ENCODE data around the gene PPCS. TPM values are rescaled to one million over a fixed set of nuclear protein-coding genes. Genes with fewer than 3 reads are reported as not detected.

Gene PPCS
- total and polyA plus RNA-seq, 2 of the 8 experiments (the other 6 are each of a cell fraction or from before 2014, with no cell fraction given), result 24.5 to 35.3 TPM

DNA sequence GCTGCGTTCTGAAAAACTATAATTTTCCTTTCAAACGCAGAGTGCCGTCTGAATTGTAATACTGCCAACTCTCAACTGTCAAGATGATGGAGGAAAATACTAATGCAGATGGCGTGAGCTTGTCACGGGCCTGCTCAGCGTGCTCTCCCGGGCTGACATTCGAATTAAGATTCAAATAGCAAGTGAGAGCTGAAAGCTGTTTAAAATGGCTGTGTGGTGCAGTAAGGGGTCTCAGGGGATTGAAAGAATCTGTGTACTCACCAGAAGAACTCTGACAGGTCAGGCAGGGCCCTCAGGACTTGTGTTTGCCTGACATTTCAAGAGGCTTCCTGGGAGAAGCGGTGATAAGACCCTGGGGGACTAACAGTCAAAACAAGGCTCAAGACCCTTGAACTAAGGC, 33.6 kb upstream of the PPCS start:
- H3K9me3 ChIP-seq (ENCODE audit: insufficient read depth in 2 of 2, low read depth in 1 of 2, low read length in 1 of 2), result no peaks in the 10 kb centered on the region
- no peak for DNase-seq (ENCODE audit: low read depth in 1 of 2, low spot score in 2 of 2)
- no peak overlapping the region for H2BK15ac ChIP-seq (ENCODE audit: low read length)
- no peak for FAIRE-seq
- 85% methylated on average over 9 of the region's 9 CpGs; no CpG with 5 or more reads in 1 of the 2 experiments for WGBS, 2 experiments (ENCODE audit: extremely low coverage in 1 of 2, insufficient coverage in 1 of 2, insufficient read length in 1 of 2, insufficient replicate concordance in 2 of 2, low coverage in 1 of 2, low lambda C conversion rate in 2 of 2, missing lambda C conversion rate in 1 of 2)
- no peak overlapping the region for H3K18ac ChIP-seq (ENCODE audit: extremely low read depth, low read length)
- no peak overlapping the region for H2BK120ac ChIP-seq (replicated peaks; ENCODE audit: low read depth, low read length)
- ChIA-PET POLR2A (ENCODE audit: partially characterized antibody) (no interaction called here), CTCF (ENCODE audit: partially characterized antibody) (interaction anchor here (1.2 kb wide), 1 partner anchor 110 kb away, joined by 3 read pairs; no protein-coding TSS in a partner anchor)
- no peak overlapping the region for H3K27ac ChIP-seq (ENCODE audit: low read depth, low read length)
- no peaks in the 10 kb centered on the region for H4K20me1 ChIP-seq (replicated peaks in 1 of 2; ENCODE audit: control insufficient read depth in 1 of 2, insufficient read depth in 2 of 2, low read length in 2 of 2)
- no peak overlapping the region for H3K14ac ChIP-seq (ENCODE audit: insufficient read length)
- no peak overlapping the region for H2AFZ ChIP-seq (ENCODE audit: low read length)
- H3K4me3 ChIP-seq (ENCODE audit: extremely low read depth in 1 of 4, insufficient read depth in 2 of 4, low read depth in 3 of 4, low read length in 4 of 4), result no peak overlapping the region
- H2BK12ac ChIP-seq (ENCODE audit: low read depth, low read length), result no peak overlapping the region
- H3K23ac ChIP-seq (ENCODE audit: insufficient read length), result no peak overlapping the region
- no peak overlapping the region for H3K9ac ChIP-seq (replicated peaks in 1 of 4; ENCODE audit: extremely low read depth in 1 of 4, low read depth in 3 of 4, low read length in 3 of 4)
- H3K79me1 ChIP-seq (ENCODE audit: low read depth, low read length), result no peaks in the 10 kb centered on the region
- no peak overlapping the region; the same call in 1 of the 2 replicates for H4K8ac ChIP-seq (ENCODE audit: extremely low read depth, insufficient read depth, low read length)
- H2AK5ac ChIP-seq (ENCODE audit: low read depth, low read length), result no peak overlapping the region
- H3K27me3 ChIP-seq (replicated peaks in 1 of 4; ENCODE audit: control insufficient read depth in 3 of 4, extremely low read depth in 1 of 4, insufficient read depth in 3 of 4, low read length in 3 of 4), result no peaks in the 10 kb centered on the region
- no peak overlapping the region for H3K4me2 ChIP-seq (ENCODE audit: insufficient read depth in 1 of 2, low read depth in 2 of 2, low read length in 2 of 2)
- H3K79me2 ChIP-seq (ENCODE audit: control insufficient read depth in 1 of 2, insufficient read depth in 2 of 2, low read length in 2 of 2), result no peaks in the 10 kb centered on the region
- no peak overlapping the region for H3K56ac ChIP-seq (replicated peaks; ENCODE audit: insufficient read length, low read depth, low read length)
- H2BK5ac ChIP-seq (ENCODE audit: low read depth, low read length), result no peak overlapping the region
- H3K23me2 ChIP-seq (ENCODE audit: low read depth, low read length), result no peaks in the 10 kb centered on the region
- H2BK20ac ChIP-seq (ENCODE audit: low read length), result no peak overlapping the region
- H3K36me3 ChIP-seq (ENCODE audit: control insufficient read depth in 2 of 4, insufficient read depth in 4 of 4, low read length in 3 of 4), result no peaks in the 10 kb centered on the region
- H3K4ac ChIP-seq (replicated peaks; ENCODE audit: insufficient read length, low read depth, low read length), result no peak overlapping the region
- H3K4me1 ChIP-seq (replicated peaks in 1 of 4; ENCODE audit: control insufficient read depth in 3 of 4, insufficient read depth in 4 of 4, low read length in 3 of 4), result peaks cover 0 to 10% (median 3%) of the 10 kb centered on the region in 4 experiments; a peak in 3 of 7 replicates
- no peak overlapping the region for H4K5ac ChIP-seq (ENCODE audit: insufficient read length, low read depth, low read length)
- H4K91ac ChIP-seq (replicated peaks; ENCODE audit: insufficient read length, low read length), result no peak overlapping the region
- no peak for TF ChIP-seq FOSL1 (IDR thresholded peaks at IDR 0.05; ENCODE audit: insufficient read depth, low read depth, low read length)
- TF ChIP-seq TBP (IDR thresholded peaks at IDR 0.05; ENCODE audit: low read depth, low read length), result no peak
- TF ChIP-seq, protein P1, sequence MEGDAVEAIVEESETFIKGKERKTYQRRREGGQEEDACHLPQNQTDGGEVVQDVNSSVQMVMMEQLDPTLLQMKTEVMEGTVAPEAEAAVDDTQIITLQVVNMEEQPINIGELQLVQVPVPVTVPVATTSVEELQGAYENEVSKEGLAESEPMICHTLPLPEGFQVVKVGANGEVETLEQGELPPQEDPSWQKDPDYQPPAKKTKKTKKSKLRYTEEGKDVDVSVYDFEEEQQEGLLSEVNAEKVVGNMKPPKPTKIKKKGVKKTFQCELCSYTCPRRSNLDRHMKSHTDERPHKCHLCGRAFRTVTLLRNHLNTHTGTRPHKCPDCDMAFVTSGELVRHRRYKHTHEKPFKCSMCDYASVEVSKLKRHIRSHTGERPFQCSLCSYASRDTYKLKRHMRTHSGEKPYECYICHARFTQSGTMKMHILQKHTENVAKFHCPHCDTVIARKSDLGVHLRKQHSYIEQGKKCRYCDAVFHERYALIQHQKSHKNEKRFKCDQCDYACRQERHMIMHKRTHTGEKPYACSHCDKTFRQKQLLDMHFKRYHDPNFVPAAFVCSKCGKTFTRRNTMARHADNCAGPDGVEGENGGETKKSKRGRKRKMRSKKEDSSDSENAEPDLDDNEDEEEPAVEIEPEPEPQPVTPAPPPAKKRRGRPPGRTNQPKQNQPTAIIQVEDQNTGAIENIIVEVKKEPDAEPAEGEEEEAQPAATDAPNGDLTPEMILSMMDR (IDR thresholded peaks at IDR 0.05; ENCODE audit: control extremely low read depth in 1 of 3, insufficient read depth in 1 of 3, low read depth in 1 of 3, low read length in 3 of 3), result no peak
- no peak for TF ChIP-seq NRF1 (IDR thresholded peaks at IDR 0.05; ENCODE audit: low read depth, low read length)
- TF ChIP-seq KDM1A (IDR thresholded peaks at IDR 0.05; ENCODE audit: borderline replicate concordance, low read length), result no peak
- no peak for TF ChIP-seq CREB1 (IDR thresholded peaks at IDR 0.05)
- TF ChIP-seq HDAC6 (IDR thresholded peaks at IDR 0.05; ENCODE audit: low read depth, low read length), result no peak
- no peak for TF ChIP-seq CHD1 (IDR thresholded peaks at IDR 0.05; ENCODE audit: low read depth, low read length)
- no peak for TF ChIP-seq RFX5 (IDR thresholded peaks at IDR 0.05; ENCODE audit: borderline replicate concordance, low read depth, low read length)
- no peak for TF ChIP-seq GABPA (IDR thresholded peaks at IDR 0.05; ENCODE audit: borderline replicate concordance, insufficient read depth, low read length)
- TF ChIP-seq, protein P2, sequence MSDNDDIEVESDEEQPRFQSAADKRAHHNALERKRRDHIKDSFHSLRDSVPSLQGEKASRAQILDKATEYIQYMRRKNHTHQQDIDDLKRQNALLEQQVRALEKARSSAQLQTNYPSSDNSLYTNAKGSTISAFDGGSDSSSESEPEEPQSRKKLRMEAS (IDR thresholded peaks at IDR 0.05), result no peak
- no peak for TF ChIP-seq HDAC2 (IDR thresholded peaks at IDR 0.05; ENCODE audit: borderline replicate concordance in 1 of 2, low read depth in 2 of 2, low read length in 2 of 2)
